Uterus (tissue), 2 donors: ENCODE results near the gene SLC4A7.

Source experiments
- POLR2A ChIP-seq, 2 donors: fragments of 450-650 bp; IDR thresholded peaks; one replicate each; pipeline ENCODE4 v1.6.1; 2016; ENCODE audit warnings: antibody characterized with exemption in 2 of 2, mild to moderate bottlenecking in 1 of 2, moderate library complexity in 1 of 2
- TF ChIP-seq, protein P1 (sequence below), 4 experiments: fragments of 200-600 bp in 2 of 4; fragments of 450-650 bp in 2 of 4; sonication (generic) in 2 of 4; IDR thresholded peaks; one replicate each; pipeline ENCODE4 v1.5.1; 2016 to 2019; ENCODE audit warnings: antibody characterized with exemption in 4 of 4, mild to moderate bottlenecking in 2 of 4, moderate library complexity in 1 of 4

- TF ChIP-seq POLR2A (IDR thresholded peaks at IDR 0.05), result no peak
- TF ChIP-seq, protein P1, sequence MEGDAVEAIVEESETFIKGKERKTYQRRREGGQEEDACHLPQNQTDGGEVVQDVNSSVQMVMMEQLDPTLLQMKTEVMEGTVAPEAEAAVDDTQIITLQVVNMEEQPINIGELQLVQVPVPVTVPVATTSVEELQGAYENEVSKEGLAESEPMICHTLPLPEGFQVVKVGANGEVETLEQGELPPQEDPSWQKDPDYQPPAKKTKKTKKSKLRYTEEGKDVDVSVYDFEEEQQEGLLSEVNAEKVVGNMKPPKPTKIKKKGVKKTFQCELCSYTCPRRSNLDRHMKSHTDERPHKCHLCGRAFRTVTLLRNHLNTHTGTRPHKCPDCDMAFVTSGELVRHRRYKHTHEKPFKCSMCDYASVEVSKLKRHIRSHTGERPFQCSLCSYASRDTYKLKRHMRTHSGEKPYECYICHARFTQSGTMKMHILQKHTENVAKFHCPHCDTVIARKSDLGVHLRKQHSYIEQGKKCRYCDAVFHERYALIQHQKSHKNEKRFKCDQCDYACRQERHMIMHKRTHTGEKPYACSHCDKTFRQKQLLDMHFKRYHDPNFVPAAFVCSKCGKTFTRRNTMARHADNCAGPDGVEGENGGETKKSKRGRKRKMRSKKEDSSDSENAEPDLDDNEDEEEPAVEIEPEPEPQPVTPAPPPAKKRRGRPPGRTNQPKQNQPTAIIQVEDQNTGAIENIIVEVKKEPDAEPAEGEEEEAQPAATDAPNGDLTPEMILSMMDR (IDR thresholded peaks at IDR 0.05), result no peak
These were observed 132.1 kb downstream of the SLC4A7 start for GRCh38 chr3:27352047-27352446.
